Measurements from ENCODE around the gene TSKU. TPM values are rescaled to one million over a fixed set of nuclear protein-coding genes. Genes with fewer than 3 reads are reported as not detected.

TSKU gene
- total RNA-seq, 1 donor from 2014 or later, result 7.1 TPM

GRCh38 chr11:76787271-76787670 is 4.1 kb downstream of the TSKU start:
- Histone ChIP-seq H3K4me1 (peaks cover 27% of the 10 kb centered on the region), H3K27ac (no peak overlapping the region), H3F3A (ENCODE audit: low read depth) (peaks cover 20% of the 10 kb centered on the region), H3K27me3 (no peaks in the 10 kb centered on the region), H2AFZ (replicated peaks) (no peak overlapping the region), H3K4me2 (no peak overlapping the region), H3K79me2 (ENCODE audit: low read depth) (peaks cover 84% of the 10 kb centered on the region), H3K9ac (no peak overlapping the region), H3K9me3 (ENCODE audit: low read depth) (no peaks in the 10 kb centered on the region), H3K4me3 (no peak overlapping the region), H3K36me3 (no peaks in the 10 kb centered on the region), H4K20me1 (ENCODE audit: low read depth) (peaks cover 56% of the 10 kb centered on the region)
- Mint-ChIP-seq H3K36me3 (peaks cover 32% of the 10 kb centered on the region), H3K4me3 (no peak overlapping the region), H3K4me1 (peaks cover 47% of the 10 kb centered on the region), H3K27me3 (ENCODE audit: insufficient read depth, low read depth) (peaks cover 4% of the 10 kb centered on the region), H3K9me3 (peaks cover 14% of the 10 kb centered on the region), H3K27ac (no peak overlapping the region)
- DNase-seq (ENCODE audit: low spot score), result no peak
- no peak for TF ChIP-seq EZH2 (IDR thresholded peaks at IDR 0.05)
- no peak for TF ChIP-seq CTCF (IDR thresholded peaks at IDR 0.05)
- TF ChIP-seq EZH2phosphoT487 (IDR thresholded peaks at IDR 0.05), result no peak

GRCh38 chr11:76787911-76788596 is 4.9 kb downstream of the TSKU start:
- DNase-seq (ENCODE audit: low spot score), result no peak
- H4K20me1 ChIP-seq (ENCODE audit: low read depth), result peaks cover 62% of the 10 kb centered on the region
- Mint-ChIP-seq H3K9me3 (peaks cover 19% of the 10 kb centered on the region), H3K4me1 (peaks cover 51% of the 10 kb centered on the region), H3K27me3 (ENCODE audit: insufficient read depth, low read depth) (peaks cover 4% of the 10 kb centered on the region), H3K4me3 (no peak overlapping the region), H3K27ac (no peak overlapping the region), H3K36me3 (peaks cover 37% of the 10 kb centered on the region)
- no peak overlapping the region for H3K27ac ChIP-seq
- peaks cover 91% of the 10 kb centered on the region for H3K79me2 ChIP-seq (ENCODE audit: low read depth)
- no peak overlapping the region for H2AFZ ChIP-seq (replicated peaks)
- no peak overlapping the region for H3K4me3 ChIP-seq
- no peaks in the 10 kb centered on the region for H3K9me3 ChIP-seq (ENCODE audit: low read depth)
- H3F3A ChIP-seq (ENCODE audit: low read depth), result peaks cover 21% of the 10 kb centered on the region
- H3K36me3 ChIP-seq, result no peaks in the 10 kb centered on the region
- H3K4me2 ChIP-seq, result peak overlapping the region; percentile 5
- no peak overlapping the region for H3K9ac ChIP-seq
- no peaks in the 10 kb centered on the region for H3K27me3 ChIP-seq
- TF ChIP-seq EZH2phosphoT487 (IDR thresholded peaks at IDR 0.05) (no peak), EZH2 (IDR thresholded peaks at IDR 0.05) (no peak), CTCF (IDR thresholded peaks at IDR 0.05) (no peak)
- peaks cover 31% of the 10 kb centered on the region for H3K4me1 ChIP-seq

- Mint-ChIP-seq H3K36me3 (peaks cover 37% of the 10 kb centered on the region), H3K4me1 (peaks cover 59% of the 10 kb centered on the region), H3K4me3 (no peak overlapping the region), H3K27ac (no peak overlapping the region), H3K27me3 (ENCODE audit: insufficient read depth, low read depth) (peaks cover 4% of the 10 kb centered on the region), H3K9me3 (peaks cover 19% of the 10 kb centered on the region)
- peaks cover 37% of the 10 kb centered on the region for H3K4me1 ChIP-seq
- peaks cover 25% of the 10 kb centered on the region for H3F3A ChIP-seq (ENCODE audit: low read depth)
- H3K4me3 ChIP-seq, result no peak overlapping the region
- no peaks in the 10 kb centered on the region for H3K27me3 ChIP-seq
- TF ChIP-seq EZH2 (IDR thresholded peaks at IDR 0.05) (no peak), CTCF (IDR thresholded peaks at IDR 0.05) (no peak), EZH2phosphoT487 (IDR thresholded peaks at IDR 0.05) (no peak)
- no peak overlapping the region for H3K9ac ChIP-seq
- H3K4me2 ChIP-seq, result peak overlapping the region; percentile 5
- H3K9me3 ChIP-seq (ENCODE audit: low read depth), result no peaks in the 10 kb centered on the region
- no peak overlapping the region for H3K27ac ChIP-seq
- no peaks in the 10 kb centered on the region for H3K36me3 ChIP-seq
- no peak for DNase-seq (ENCODE audit: low spot score)
- H4K20me1 ChIP-seq (ENCODE audit: low read depth), result peaks cover 70% of the 10 kb centered on the region
- H3K79me2 ChIP-seq (ENCODE audit: low read depth), result peaks cover 91% of the 10 kb centered on the region
- no peak overlapping the region for H2AFZ ChIP-seq (replicated peaks)
These were observed 5.7 kb downstream of the TSKU start for GRCh38 chr11:76788661-76789442.
